Endothelial cell of umbilical vein (primary cell): Measurements from ENCODE around the gene HOXA3.

ENCODE experiments used
- EZH2 ChIP-seq: IDR thresholded peaks from 2 replicates; pipeline ENCODE4 v1.6.1; 2012; ENCODE audit warnings: borderline replicate concordance, low read depth, mild to moderate bottlenecking, moderate library complexity, low read length, inconsistent platforms; ENCODE audit not compliant: severe bottlenecking
- JUN ChIP-seq: IDR thresholded peaks from 2 replicates; pipeline ENCODE4 v1.6.1; 2011; ENCODE audit warnings: borderline replicate concordance, low read depth; ENCODE audit not compliant: insufficient read length, insufficient read depth
- POLR2A ChIP-seq: IDR thresholded peaks from 2 replicates; pipeline ENCODE4 v1.6.1; 2012; ENCODE audit warnings: low read depth, mild to moderate bottlenecking, control low read depth, low read length
- POLR2AphosphoS5 ChIP-seq: IDR thresholded peaks from 2 replicates; pipeline ENCODE4 v1.6.1; 2012; ENCODE audit warnings: low read depth, mild to moderate bottlenecking, control low read depth, low read length, moderate library complexity; ENCODE audit not compliant: insufficient read depth
- TF ChIP-seq, protein P1 (sequence below), 2 donors: IDR thresholded peaks; 1 replicate in 1 of 2; 2 replicates in 1 of 2; pipeline ENCODE4 v1.5.1; 2011; ENCODE audit warnings: low read length in 2 of 2, mild to moderate bottlenecking in 2 of 2, moderate library complexity in 2 of 2, control low read depth in 1 of 2, inconsistent platforms in 1 of 2, low read depth in 1 of 2; ENCODE audit not compliant: insufficient read depth in 1 of 2; ENCODE audit errors: extremely low read depth in 1 of 2

DNA sequence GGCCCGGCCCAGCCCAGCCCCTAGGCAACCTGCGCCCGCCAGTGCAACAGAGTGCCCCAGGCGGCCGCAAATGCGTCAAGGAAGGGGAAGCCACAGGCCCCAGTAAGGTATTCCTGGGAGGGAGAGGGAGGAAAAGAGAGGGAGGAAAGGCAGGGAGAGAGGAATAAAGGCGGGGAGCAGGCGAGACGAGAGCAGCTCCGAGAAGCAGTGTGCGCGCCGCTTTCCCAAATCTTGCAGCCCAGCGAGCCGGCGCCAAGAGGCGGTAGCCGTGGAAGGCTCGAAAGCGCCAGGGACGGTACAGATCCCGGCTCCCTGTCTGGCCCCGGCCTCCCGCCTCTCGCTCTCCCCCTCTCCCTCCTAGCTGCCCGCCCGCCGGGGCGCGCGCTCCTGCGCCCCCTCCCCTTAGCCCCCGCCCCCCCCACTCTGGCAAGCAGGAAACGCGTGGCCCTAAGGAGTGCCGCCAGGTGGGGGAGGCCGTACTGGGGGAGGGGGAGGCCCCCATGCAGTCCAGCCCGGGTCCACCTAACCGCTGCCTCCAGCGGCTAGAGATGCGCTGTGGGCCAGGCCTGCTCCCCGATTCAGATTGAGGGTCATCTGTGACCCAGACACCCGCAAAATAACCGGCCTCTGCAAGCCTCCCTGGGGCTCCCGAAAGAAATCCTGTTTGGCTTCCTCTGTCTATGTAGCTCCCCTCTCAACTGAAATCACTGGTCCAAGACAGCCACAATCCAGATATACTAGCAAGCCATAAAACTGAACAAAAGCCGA is 17.5 kb upstream of the HOXA3 start:
- TF ChIP-seq POLR2AphosphoS5 (no peak), POLR2A (no peak), EZH2 (no peak), JUN (no peak)
- TF ChIP-seq, protein P1, sequence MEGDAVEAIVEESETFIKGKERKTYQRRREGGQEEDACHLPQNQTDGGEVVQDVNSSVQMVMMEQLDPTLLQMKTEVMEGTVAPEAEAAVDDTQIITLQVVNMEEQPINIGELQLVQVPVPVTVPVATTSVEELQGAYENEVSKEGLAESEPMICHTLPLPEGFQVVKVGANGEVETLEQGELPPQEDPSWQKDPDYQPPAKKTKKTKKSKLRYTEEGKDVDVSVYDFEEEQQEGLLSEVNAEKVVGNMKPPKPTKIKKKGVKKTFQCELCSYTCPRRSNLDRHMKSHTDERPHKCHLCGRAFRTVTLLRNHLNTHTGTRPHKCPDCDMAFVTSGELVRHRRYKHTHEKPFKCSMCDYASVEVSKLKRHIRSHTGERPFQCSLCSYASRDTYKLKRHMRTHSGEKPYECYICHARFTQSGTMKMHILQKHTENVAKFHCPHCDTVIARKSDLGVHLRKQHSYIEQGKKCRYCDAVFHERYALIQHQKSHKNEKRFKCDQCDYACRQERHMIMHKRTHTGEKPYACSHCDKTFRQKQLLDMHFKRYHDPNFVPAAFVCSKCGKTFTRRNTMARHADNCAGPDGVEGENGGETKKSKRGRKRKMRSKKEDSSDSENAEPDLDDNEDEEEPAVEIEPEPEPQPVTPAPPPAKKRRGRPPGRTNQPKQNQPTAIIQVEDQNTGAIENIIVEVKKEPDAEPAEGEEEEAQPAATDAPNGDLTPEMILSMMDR (IDR thresholded peaks at IDR 0.05; ENCODE audit: extremely low read depth in 1 of 2, insufficient read depth in 1 of 2, low read depth in 1 of 2, low read length in 2 of 2): no peak
